ENCODE results near the gene SEPTIN5. TPM values are rescaled to one million over a fixed set of nuclear protein-coding genes. Genes with fewer than 3 reads are reported as not detected.

SEPTIN5 gene
- total RNA-seq, 1 experiment from 2014 or later, result 46.2 TPM

Other genes starting within 250 kb of the SEPTIN5 start
- gene UFD1, start 235.3 kb upstream of the SEPTIN5 start, total RNA-seq (2014; rRNA removed; shearing (Covaris generic); ENCODE audit: low replicate concordance), result 106 and 114 TPM in 2 replicates
- 54.6 and 56.3 TPM in 2 replicates for gene CDC45, start 234.6 kb upstream of the SEPTIN5 start, total RNA-seq (2014; rRNA removed; shearing (Covaris generic); ENCODE audit: low replicate concordance)
- not detected in 2 replicates for gene CLDN5, start 190.1 kb upstream of the SEPTIN5 start, total RNA-seq (2014; rRNA removed; shearing (Covaris generic); ENCODE audit: low replicate concordance)
- 11.2 and 12.3 TPM in 2 replicates for gene GP1BB, start 9.0 kb downstream of the SEPTIN5 start, total RNA-seq (2014; rRNA removed; shearing (Covaris generic); ENCODE audit: low replicate concordance)
- 0.68 TPM in 1 of 2 replicates, not detected in the other for gene TBX1, start 46.3 kb downstream of the SEPTIN5 start, total RNA-seq (2014; rRNA removed; shearing (Covaris generic); ENCODE audit: low replicate concordance)
- gene GNB1L, start 140.4 kb downstream of the SEPTIN5 start, total RNA-seq (2014; rRNA removed; shearing (Covaris generic); ENCODE audit: low replicate concordance), result 42.7 and 52.6 TPM in 2 replicates
- 4.2 and 6.6 TPM in 2 replicates for gene RTL10, start 140.4 kb downstream of the SEPTIN5 start, total RNA-seq (2014; rRNA removed; shearing (Covaris generic); ENCODE audit: low replicate concordance)
- gene COMT, start 227.3 kb downstream of the SEPTIN5 start, total RNA-seq (2014; rRNA removed; shearing (Covaris generic); ENCODE audit: low replicate concordance), result 517 and 585 TPM in 2 replicates
- 53.0 and 54.5 TPM in 2 replicates for gene TXNRD2, start 227.3 kb downstream of the SEPTIN5 start, total RNA-seq (2014; rRNA removed; shearing (Covaris generic); ENCODE audit: low replicate concordance)

Measured in Caki2 (cell line).